HG03521 (cell line): ENCODE results near the gene IFITM2.
A peak's percentile ranks its signal among the peaks of the same experiment; 100 is the strongest.
"Not testable (repeated sequence)": the region's sequence is repeated elsewhere in the genome, so short reads cannot be mapped to it uniquely, and the experiment has no call there.

ENCODE experiments used
- ATAC-seq: cut with Tn5 transposase; IDR thresholded peaks from one replicate; pipeline ENCODE4 v1.9.1; 2021; ENCODE audit warnings: mild to moderate bottlenecking, moderate library complexity; ENCODE audit not compliant: unreplicated experiment

IFITM2 gene

GRCh38 chr11:337711-338110 lies 30.1 kb downstream of the IFITM2 start:
- ATAC-seq, result no peak

- ATAC-seq, result no peak
Measured at GRCh38 chr11:339963-340362, 32.3 kb downstream of the IFITM2 start.

- no peak for ATAC-seq
Measured at GRCh38 chr11:340539-341512, 33.2 kb downstream of the IFITM2 start.

- ATAC-seq, result no peak
Measured at GRCh38 chr11:342328-342727, 34.7 kb downstream of the IFITM2 start.

GRCh38 chr11:344836-345578 lies 37.4 kb downstream of the IFITM2 start:
- ATAC-seq, result no peak

- no peak for ATAC-seq
Measured at GRCh38 chr11:346529-346928, 38.9 kb downstream of the IFITM2 start.

- ATAC-seq, result not testable (repeated sequence)
Measured at GRCh38 chr11:349270-349954, 41.8 kb downstream of the IFITM2 start.

- not testable (repeated sequence) for ATAC-seq
Measured at GRCh38 chr11:350033-350722, 42.6 kb downstream of the IFITM2 start.

- no peak for ATAC-seq
Measured at GRCh38 chr11:350723-351255, 43.2 kb downstream of the IFITM2 start.

GRCh38 chr11:351411-351810 lies 43.8 kb downstream of the IFITM2 start:
- no peak for ATAC-seq

GRCh38 chr11:352456-353031 lies 44.9 kb downstream of the IFITM2 start:
- ATAC-seq, result no peak

- no peak for ATAC-seq
Measured at GRCh38 chr11:353179-353873, 45.7 kb downstream of the IFITM2 start.

- peak; percentile 74 for ATAC-seq
Measured at GRCh38 chr11:355581-356458, 48.2 kb downstream of the IFITM2 start.

GRCh38 chr11:356610-357009 lies 49.0 kb downstream of the IFITM2 start:
- no peak for ATAC-seq

GRCh38 chr11:357582-357981 lies 50.0 kb downstream of the IFITM2 start:
- ATAC-seq, result no peak

- no peak for ATAC-seq
Measured at GRCh38 chr11:358129-358800, 50.6 kb downstream of the IFITM2 start.
